Transverse colon (tissue), 4 donors: ENCODE measurements around the gene TPST2. TPM values are rescaled to one million over a fixed set of nuclear protein-coding genes. Genes with fewer than 3 reads are reported as not detected.

Experiments
- DNase-seq: peaks from one replicate; pipeline ENCODE4 v3.0.0-alpha.2; 2019
- H3K27ac ChIP-seq, 4 donors: fragments of 200-600 bp; sonication (generic); 2 replicates each; pipeline ENCODE4 v1.5.1; 2016 to 2018; ENCODE audit warnings: inconsistent platforms in 4 of 4
- H3K27me3 ChIP-seq: fragments of 200-600 bp; sonication (generic); 2 replicates; pipeline ENCODE4 v1.5.1; 2017; ENCODE audit warnings: inconsistent platforms
- H3K36me3 ChIP-seq, 4 donors: fragments of 200-600 bp; sonication (generic); 2 replicates each; pipeline ENCODE4 v1.5.1; 2017 to 2019; ENCODE audit warnings: inconsistent platforms in 4 of 4
- H3K4me1 ChIP-seq, 4 donors: fragments of 200-600 bp; sonication (generic); 2 replicates each; pipeline ENCODE4 v1.5.1; 2017 to 2020; ENCODE audit warnings: inconsistent platforms in 4 of 4
- H3K4me3 ChIP-seq, 4 donors: fragments of 200-600 bp; sonication (generic); 1 replicate in 1 of 4; 2 replicates in 3 of 4; pipeline versions ENCODE4 v1.5.1 to v1.6.1; 2017 to 2019; ENCODE audit warnings: inconsistent platforms in 4 of 4
- H3K9me3 ChIP-seq, 2 donors: fragments of 200-600 bp; sonication (generic); 2 replicates each; pipeline ENCODE4 v1.5.1; 2017 to 2019; ENCODE audit warnings: inconsistent platforms in 2 of 2
- CTCF ChIP-seq, 5 experiments: fragments of 200-600 bp in 3 of 5; fragments of 450-650 bp in 2 of 5; sonication (generic) in 3 of 5; IDR thresholded peaks; 1 replicate in 2 of 5; 2 replicates in 3 of 5; pipeline ENCODE4 v1.5.1; 2016 to 2017; ENCODE audit warnings: antibody characterized with exemption in 5 of 5, inconsistent platforms in 3 of 5, mild to moderate bottlenecking in 2 of 5, moderate library complexity in 1 of 5
- EP300 ChIP-seq: sonication (generic); formaldehyde crosslinking; IDR thresholded peaks from one replicate; pipeline ENCODE4 v1.6.1; 2017; ENCODE audit warnings: antibody characterized with exemption, low read depth
- POLR2A ChIP-seq: fragments of 450-650 bp; IDR thresholded peaks from one replicate; pipeline ENCODE4 v1.6.1; 2016; ENCODE audit warnings: antibody characterized with exemption, mild to moderate bottlenecking, moderate library complexity
- POLR2AphosphoS5 ChIP-seq, 3 donors: sonication (generic); formaldehyde crosslinking; IDR thresholded peaks; one replicate each; pipeline ENCODE4 v1.6.1; 2016; ENCODE audit warnings: antibody characterized with exemption in 3 of 3
- WGBS, 2 donors: methylation state at CpG; one replicate each; pipeline ENCODE4 v1.1.5; 2018; ENCODE audit warnings: low coverage in 1 of 2; 5-methylcytosine and 5-hydroxymethylcytosine counted together
- in situ Hi-C, 4 donors: fragments of 200-750 bp; cut with MboI; loops; one replicate each; pipeline versions ENCODE4 v1.15.0 to v1.15.1; 2017; ENCODE audit warnings: low sequenced_read_pairs in 3 of 4, low pct_ligation_motif_present in 1 of 4, low pct_unique_long_range_greater_than_20kb in 1 of 4
- intact Hi-C: fragments of 100-400 bp; cut with DNase I; formaldehyde crosslinking; loops from one replicate; pipeline ENCODE4 v1.15.1; 2023; ENCODE audit warnings: low total_unique reads
- total RNA-seq, 4 donors: library from RNA; depleted of rRNA; stranded (reverse); fragments of >200 nt; gene quantifications; one replicate each; pipeline ENCODE4 v1.1.0, GENCODE V29; 2016

TPST2 gene
- total RNA-seq, 4 donors from 2014 or later = 14.3 to 35.6 (median 26.8) TPM

- no peaks in the 10 kb centered on the region for H3K27me3 ChIP-seq
- TF ChIP-seq EP300 (no peak), POLR2A (no peak), CTCF (IDR thresholded peaks at IDR 0.05) (no peak), POLR2AphosphoS5 (IDR thresholded peaks at IDR 0.05) (no peak)
- intact Hi-C loops (no loop called here), in situ Hi-C loops (no loop called here)
- H3K4me3 ChIP-seq = no peak overlapping the region
- no peaks in the 10 kb centered on the region for H3K9me3 ChIP-seq
- H3K27ac ChIP-seq = peak overlapping the region in 1 of 4 donors; percentile 90
- H3K36me3 ChIP-seq = no peaks in the 10 kb centered on the region
- peaks cover 0 to 38% (median 6%) of the 10 kb centered on the region in 4 donors for H3K4me1 ChIP-seq
- DNase-seq = no peak
- WGBS, 2 donors = 89 to 97% methylated on average over 4 of the region's 4 CpGs
These were observed 1.8 kb downstream of the TPST2 start for GRCh38 chr22:26587991-26588613.

GRCh38 chr22:26586556-26587325 is 3.2 kb downstream of the TPST2 start:
- Histone ChIP-seq H3K36me3 (no peaks in the 10 kb centered on the region), H3K27me3 (no peaks in the 10 kb centered on the region), H3K9me3 (no peaks in the 10 kb centered on the region), H3K4me3 (no peak overlapping the region), H3K27ac (peak overlapping the region in 2 of 4 donors; percentile 23 to 37), H3K4me1 (peaks cover 0 to 32% (median 6%) of the 10 kb centered on the region in 4 donors)
- 38 to 57% methylated on average over 6 to 11 of the region's 11 CpGs for WGBS, 2 donors
- DNase-seq = peak; percentile 28
- TF ChIP-seq POLR2A (no peak), CTCF (IDR thresholded peaks at IDR 0.05) (no peak), POLR2AphosphoS5 (IDR thresholded peaks at IDR 0.05) (no peak), EP300 (no peak)
- in situ Hi-C loops = no loop called here
- intact Hi-C loops = no loop called here

- Histone ChIP-seq H3K36me3 (no peaks in the 10 kb centered on the region), H3K4me3 (no peak overlapping the region), H3K27me3 (no peaks in the 10 kb centered on the region), H3K4me1 (peaks cover 0 to 24% (median 3%) of the 10 kb centered on the region in 4 donors), H3K9me3 (no peaks in the 10 kb centered on the region), H3K27ac (no peak overlapping the region)
- TF ChIP-seq POLR2A (no peak), CTCF (IDR thresholded peaks at IDR 0.05) (no peak), POLR2AphosphoS5 (IDR thresholded peaks at IDR 0.05) (no peak), EP300 (no peak)
- no peak for DNase-seq
- 62% methylated on average over 10 of the region's 11 CpGs; no CpG with 5 or more reads in 1 of the 2 donors for WGBS, 2 donors
- in situ Hi-C loops (no loop called here), intact Hi-C loops (no loop called here)
These were observed 4.7 kb downstream of the TPST2 start for GRCh38 chr22:26585104-26585790.

- Histone ChIP-seq H3K27ac (no peak overlapping the region), H3K9me3 (no peaks in the 10 kb centered on the region), H3K4me1 (peaks cover 0 to 30% (median 3%) of the 10 kb centered on the region in 4 donors), H3K4me3 (no peak overlapping the region), H3K36me3 (no peaks in the 10 kb centered on the region), H3K27me3 (no peaks in the 10 kb centered on the region)
- intact Hi-C loops = no loop called here
- in situ Hi-C loops = no loop called here
- no peak for TF ChIP-seq CTCF (IDR thresholded peaks at IDR 0.05)
- TF ChIP-seq POLR2AphosphoS5 (IDR thresholded peaks at IDR 0.05) = no peak
- no peak for TF ChIP-seq POLR2A
- no peak for TF ChIP-seq EP300
- DNase-seq = no peak
- 71 to 100% methylated on average over 2 to 4 of the region's 4 CpGs for WGBS, 2 donors
These were observed 5.9 kb downstream of the TPST2 start for GRCh38 chr22:26584010-26584409.
